ENCODE results near the gene NADK2.
"Not testable (repeated sequence)": the region's sequence is repeated elsewhere in the genome, so short reads cannot be mapped to it uniquely, and the experiment has no call there.

The NADK2 gene

DNA sequence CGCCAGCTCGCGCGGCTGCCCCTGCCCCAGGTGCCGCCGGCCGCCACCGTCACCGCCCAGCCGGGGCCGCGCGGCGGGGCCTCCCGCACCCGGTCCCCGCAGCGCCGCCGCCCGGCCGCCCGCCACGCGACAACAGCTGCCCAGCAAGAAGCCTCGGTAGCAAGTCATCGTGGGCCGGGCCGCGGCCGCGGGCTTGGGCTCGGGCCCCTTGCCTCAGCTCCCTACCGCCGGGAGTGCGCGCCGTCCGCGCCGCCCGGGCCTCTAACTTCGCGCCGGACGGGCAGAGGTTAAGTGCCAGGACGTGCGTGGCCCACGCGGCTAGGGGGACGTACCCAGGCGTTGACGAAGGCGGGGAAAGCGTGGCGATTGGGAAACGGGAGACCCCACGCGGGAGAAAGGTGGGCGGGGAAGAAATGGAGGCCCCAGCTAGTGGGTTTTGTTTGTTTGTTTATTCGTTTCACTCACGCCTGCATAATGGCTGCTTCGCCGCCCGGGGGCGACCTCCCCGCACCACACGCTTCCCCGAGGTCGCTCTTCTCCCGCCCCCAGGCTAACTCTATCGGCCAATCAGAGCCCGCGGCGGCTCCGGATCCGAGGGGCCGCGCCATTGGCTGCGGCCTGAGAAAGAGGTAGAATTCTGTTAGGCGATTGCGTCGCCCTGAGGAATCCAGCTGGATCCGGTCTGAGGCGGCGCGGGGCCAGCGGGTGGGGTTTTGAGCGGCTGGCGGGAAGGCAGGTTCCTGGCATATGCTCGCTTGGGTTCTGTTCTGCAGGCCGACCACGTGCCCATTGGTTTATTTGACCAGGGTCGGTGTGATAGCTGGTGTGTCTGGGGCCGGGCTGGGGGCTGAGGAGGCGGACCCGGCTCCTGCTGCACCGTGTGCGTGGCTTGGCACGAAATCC lies at the start of gene NADK2:
TSS of gene NADK2 (minus strand) at position 295 of the 903 bp plus-strand sequence. CDS start at position 168, 127 bp downstream.
- DNase-seq (ENCODE audit: low spot score), result peak; percentile 95

DNA sequence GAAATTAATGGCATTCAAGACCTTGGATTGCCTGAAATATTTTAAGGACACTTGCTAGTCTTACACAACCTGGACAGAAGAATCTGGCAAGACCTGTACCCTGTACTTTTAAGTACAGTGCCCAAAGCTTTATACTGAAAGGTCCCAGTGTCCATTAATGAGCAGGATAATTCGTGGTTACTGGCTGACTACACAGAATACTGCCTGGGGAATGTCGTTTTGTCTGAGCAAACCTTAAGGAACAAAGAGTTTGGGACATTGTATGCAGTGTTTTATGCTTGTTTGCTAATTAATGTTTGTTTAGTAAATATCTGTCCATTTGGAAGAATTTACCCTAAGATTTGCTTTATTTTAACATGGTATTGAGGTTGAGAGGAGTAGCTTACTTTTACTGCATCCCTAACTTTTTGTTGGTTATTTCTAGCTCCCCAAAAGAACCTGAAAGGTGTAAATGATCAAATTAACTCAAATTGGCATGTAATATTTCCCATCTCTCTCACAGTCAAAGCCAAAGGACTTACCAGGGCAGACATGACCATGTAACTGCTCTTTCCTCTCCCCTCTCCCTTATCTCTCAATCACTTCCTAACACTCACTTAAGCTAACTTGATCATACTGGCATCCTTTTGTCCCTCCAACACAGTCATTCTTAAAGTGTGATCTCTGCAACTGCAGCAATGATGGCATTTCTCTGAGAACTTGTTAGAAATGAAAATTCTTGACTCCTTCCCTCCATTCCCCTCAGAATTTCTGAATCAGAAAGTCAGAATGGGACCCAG lies 44.3 kb upstream of the NADK2 start:
- DNase-seq (ENCODE audit: low spot score), result no peak

- DNase-seq (ENCODE audit: low spot score), result not testable (repeated sequence)
Measured at GRCh38 chr5:36283775-36284174, 42.0 kb upstream of the NADK2 start.

- DNase-seq (ENCODE audit: low spot score), result no peak
Measured at GRCh38 chr5:36281626-36282025, 39.9 kb upstream of the NADK2 start.

GRCh38 chr5:36279054-36279698 lies 37.5 kb upstream of the NADK2 start:
- DNase-seq (ENCODE audit: low spot score), result no peak

DNA sequence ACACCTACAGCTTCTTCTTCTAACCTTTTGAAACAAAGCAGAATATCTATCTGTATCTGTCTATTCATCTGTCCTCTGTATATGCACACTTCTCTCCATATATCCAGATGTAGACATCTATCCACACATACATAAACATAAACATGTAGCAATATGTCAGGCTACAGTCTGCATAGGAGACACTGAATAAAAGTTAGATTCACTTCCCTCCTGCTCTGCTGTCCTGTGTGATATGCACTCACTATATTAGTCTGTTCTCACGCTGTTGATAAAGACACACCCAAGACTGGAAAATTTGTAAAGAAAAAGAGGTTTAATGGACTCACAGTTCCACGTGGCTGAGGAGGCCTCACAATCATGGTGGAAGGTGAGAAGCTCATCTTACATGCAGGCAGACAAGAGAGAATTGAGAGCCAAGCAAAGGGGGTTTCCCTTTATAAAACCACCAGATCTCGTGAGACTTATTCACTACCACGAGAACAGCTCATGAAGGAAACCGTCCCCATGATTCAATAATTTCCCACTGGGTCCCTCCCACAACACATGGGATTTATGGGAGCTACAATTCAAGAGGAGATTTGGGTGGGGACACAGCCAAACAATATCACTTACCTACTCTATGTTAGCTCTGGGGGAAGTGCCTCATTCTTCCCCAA lies 35.9 kb upstream of the NADK2 start:
- DNase-seq (ENCODE audit: low spot score), result no peak

DNA sequence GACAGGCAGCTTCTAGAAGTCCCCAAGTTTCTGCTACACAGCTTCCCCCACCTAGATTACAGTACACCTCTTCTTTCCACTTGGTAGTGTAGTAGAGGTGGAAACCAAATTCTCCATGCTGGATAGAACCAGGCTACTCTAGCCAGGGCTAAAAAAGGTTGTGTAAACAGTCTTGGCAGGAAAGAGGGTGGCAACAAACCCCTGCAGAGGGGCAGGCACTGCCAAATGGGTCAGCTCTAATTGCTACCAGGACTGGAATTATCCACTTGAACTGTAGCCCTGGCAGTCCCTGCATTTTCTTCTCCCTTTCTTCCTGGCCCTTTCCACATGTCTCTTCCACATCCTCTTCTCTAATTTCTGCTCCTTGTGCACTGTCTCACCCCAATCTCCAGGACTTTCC lies 35.1 kb upstream of the NADK2 start:
- DNase-seq (ENCODE audit: low spot score), result no peak

GRCh38 chr5:36273809-36274526 lies 32.2 kb upstream of the NADK2 start:
- DNase-seq (ENCODE audit: low spot score), result no peak

DNA sequence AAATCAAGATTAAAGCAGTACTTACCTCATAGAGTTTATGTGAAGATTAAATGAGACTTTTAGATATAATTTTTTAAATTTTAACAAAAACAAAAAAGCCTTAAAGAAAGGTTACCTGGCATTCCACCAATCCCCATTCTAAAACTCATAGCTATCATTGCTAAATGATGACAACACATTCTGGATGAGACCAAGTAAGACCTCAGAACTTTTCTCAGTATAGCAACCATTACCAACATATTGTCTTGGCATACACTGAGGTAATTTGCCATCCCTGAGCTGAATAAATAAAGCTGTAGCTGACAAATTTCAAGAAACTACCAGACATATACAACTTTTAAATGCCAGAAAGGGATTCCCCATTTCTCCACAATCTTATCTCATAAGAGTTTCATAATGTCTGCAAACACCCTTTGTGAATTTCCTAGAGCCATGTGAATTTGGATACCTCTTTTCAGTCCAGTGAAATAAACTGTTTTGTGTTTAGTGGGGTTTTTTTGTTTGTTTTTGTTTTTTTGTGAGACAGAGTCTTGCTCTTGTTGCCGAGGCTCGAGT lies 30.5 kb upstream of the NADK2 start:
- DNase-seq (ENCODE audit: low spot score), result no peak

GRCh38 chr5:36270876-36271575 lies 29.3 kb upstream of the NADK2 start:
- no peak for DNase-seq (ENCODE audit: low spot score)

DNA sequence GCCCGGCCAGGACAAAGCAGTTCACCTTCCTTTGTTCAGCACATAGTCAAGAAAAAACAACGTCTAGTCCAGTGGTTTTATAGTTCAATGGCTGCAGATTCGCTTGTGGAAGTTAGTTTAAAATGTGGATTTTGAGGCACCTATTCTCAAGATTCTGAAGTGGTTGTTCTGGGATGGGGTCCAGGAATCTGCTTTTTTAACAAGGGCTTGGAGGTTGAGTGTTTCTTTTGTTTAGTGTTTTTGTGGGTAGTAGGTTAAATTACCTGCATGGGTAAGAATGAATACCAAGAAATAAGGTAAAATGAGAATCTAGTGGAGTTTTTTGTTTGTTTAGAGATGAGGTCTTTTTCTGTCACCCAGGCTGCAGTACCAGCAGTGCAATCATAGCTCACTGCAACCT lies 28.4 kb upstream of the NADK2 start:
- no peak for DNase-seq (ENCODE audit: low spot score)

GRCh38 chr5:36269478-36269877 lies 27.8 kb upstream of the NADK2 start:
- no peak for DNase-seq (ENCODE audit: low spot score)

DNA sequence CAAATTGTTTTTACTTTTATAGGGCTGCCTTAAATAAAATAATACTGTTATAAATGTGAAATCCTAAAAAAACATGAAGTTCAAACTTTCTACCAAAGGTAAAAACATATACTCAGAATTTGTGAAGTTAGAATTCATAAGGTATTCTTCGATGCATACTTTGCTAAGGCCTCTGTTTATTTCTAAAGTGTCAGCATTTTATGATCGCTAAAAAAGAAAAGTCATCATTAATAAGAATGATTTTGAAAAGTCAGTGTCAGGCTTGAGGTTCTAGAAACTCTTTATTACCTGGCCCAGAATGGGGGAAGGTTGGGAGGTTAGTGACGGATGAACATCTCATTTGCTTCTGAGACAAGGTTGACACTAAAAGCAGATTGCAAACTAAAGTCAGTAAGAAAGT lies 26.2 kb upstream of the NADK2 start:
- no peak for DNase-seq (ENCODE audit: low spot score)

DNA sequence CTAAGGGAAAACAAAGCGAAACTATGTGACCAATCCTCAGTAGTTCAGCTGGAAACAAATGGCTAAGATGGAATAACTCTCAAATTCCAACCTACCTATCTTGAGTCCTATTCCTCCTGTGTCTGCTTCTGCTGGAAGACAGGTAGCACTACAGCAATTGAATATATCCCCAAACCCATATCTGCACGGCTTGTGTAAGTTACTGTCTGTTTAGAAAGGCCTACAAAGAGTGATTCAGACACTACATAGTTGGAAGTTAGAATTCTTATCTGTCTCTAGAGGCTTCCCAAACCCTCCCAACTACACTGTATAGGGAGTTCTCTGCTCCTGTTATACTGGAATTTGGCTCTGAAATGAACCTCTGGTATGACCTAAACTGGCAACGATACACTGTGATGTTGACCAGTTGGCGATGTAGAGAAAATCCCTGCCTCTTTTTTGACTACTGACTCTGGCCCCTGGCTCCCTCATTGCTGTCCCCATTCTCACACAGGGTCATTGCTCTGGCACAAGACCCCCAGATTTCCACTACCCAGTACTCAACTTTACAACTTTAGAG lies 22.6 kb upstream of the NADK2 start:
- DNase-seq (ENCODE audit: low spot score), result no peak

DNA sequence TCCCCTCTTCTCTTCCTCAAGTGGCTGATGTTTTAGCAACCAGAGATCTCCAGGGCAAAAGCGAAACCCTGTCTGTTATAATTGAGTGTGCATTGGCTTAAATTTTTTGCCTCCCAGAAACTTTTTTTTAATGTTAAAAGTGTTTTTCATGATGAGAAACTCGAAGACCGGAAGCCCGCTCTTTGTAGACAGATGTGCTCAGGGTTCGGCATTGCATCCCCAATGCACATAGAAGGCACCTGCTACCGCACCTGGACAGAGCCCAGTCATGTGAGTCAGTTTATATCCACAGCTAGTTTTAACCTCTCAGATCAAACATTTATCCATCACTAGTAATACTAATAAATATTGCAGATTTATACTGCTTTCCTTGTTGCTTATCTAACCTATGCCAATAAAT lies 19.5 kb upstream of the NADK2 start:
- no peak for DNase-seq (ENCODE audit: low spot score)

- DNase-seq (ENCODE audit: low spot score), result no peak
Measured at GRCh38 chr5:36253575-36253974, 11.8 kb upstream of the NADK2 start.

DNA sequence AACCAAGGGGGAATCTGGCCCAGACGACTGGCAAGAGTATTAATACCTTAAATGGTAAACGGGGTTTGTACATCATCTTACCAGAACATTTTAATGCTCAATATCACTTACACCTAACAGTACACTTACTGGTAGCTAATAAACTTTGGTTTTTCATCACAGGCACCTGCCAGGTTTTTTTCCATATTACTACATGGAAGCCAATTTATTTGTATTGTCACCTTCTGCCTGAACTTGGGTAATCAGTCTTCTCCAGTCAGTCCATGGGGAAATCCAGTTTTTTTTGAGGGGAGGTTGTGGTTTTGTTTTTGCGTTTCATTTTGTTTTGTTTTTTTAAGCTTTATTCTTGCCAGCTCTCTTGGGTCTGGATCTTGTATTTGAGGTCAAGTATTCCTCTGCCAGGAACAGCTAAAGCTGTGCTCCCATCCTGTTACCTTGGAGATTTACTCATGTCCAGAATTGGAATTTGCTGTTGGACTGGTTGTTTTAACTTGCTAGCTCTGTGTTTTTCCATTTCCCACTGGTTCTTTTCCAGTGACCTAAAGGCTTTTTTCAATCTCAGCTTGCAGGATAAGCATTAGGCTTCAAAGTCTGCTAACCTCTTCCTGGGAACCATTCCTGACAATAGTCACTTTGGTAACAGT lies 11.1 kb upstream of the NADK2 start:
- DNase-seq (ENCODE audit: low spot score), result no peak

- DNase-seq (ENCODE audit: low spot score), result no peak
Measured at GRCh38 chr5:36251218-36251617, 9.5 kb upstream of the NADK2 start.

GRCh38 chr5:36250427-36250826 lies 8.7 kb upstream of the NADK2 start:
- no peak for DNase-seq (ENCODE audit: low spot score)

Measured in hematopoietic multipotent progenitor cell treated with erythropoietin and hydrocortisone succinate and interleukin-3 and kit ligand, for 15 days (in vitro differentiated cells).